Measurements from ENCODE around the gene CCL7.

DNA sequence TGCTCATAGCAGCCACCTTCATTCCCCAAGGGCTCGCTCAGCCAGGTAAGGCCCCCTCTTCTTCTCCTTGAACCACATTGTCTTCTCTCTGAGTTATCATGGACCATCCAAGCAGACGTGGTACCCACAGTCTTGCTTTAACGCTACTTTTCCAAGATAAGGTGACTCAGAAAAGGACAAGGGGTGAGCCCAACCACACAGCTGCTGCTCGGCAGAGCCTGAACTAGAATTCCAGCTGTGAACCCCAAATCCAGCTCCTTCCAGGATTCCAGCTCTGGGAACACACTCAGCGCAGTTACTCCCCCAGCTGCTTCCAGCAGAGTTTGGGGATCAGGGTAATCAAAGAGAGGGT lies 14.7 kb upstream of the CCL7 start:
- TF ChIP-seq, protein P1, sequence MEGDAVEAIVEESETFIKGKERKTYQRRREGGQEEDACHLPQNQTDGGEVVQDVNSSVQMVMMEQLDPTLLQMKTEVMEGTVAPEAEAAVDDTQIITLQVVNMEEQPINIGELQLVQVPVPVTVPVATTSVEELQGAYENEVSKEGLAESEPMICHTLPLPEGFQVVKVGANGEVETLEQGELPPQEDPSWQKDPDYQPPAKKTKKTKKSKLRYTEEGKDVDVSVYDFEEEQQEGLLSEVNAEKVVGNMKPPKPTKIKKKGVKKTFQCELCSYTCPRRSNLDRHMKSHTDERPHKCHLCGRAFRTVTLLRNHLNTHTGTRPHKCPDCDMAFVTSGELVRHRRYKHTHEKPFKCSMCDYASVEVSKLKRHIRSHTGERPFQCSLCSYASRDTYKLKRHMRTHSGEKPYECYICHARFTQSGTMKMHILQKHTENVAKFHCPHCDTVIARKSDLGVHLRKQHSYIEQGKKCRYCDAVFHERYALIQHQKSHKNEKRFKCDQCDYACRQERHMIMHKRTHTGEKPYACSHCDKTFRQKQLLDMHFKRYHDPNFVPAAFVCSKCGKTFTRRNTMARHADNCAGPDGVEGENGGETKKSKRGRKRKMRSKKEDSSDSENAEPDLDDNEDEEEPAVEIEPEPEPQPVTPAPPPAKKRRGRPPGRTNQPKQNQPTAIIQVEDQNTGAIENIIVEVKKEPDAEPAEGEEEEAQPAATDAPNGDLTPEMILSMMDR (IDR thresholded peaks at IDR 0.05; ENCODE audit: low read length), result no peak
- no peak for TF ChIP-seq EZH2 (IDR thresholded peaks at IDR 0.05; ENCODE audit: borderline replicate concordance, low read length)
